ENCODE measurements around the gene TUSC2.

Gene TUSC2

DNA sequence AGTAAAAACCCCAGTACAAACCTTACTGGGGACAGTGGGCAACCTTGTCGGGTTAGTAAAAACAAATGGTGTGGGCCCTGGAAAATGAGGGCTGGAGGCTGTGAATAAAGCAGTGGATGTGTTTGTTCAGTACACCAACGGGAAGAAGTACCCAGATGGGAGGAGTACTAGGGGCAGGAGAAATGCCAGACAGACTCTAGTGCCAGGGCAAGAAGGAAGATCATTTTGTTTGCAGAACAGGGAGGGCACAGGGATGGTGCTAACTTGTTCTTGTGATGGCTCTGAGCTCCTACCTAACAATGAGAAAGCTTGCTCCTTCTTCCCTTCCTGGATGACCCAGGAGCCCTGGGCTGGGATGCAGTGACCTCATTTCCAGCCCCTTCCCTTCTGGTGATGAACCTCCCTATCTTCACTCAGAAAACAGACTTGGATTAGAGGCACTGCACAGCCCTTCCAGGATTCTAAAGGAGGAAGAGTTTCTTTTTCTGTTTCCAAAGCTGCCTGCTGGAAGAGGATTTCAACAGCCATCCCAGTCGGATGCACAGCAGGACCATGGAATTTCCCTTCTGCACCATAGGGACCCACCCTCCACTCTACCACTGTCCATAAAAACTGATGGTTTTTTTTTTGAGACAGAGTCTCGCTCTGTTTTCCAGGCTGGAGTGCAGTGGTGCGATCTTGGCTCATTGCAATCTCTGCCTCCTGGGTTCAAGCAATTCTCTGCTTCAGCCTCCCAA, 6.5 kb upstream of the TUSC2 start:
- no peaks in the 10 kb centered on the region for H3K9me3 Mint-ChIP-seq
- H3K36me3 Mint-ChIP-seq, result peaks cover 17% of the 10 kb centered on the region
- peak overlapping the region; percentile 21 for H3K4me3 Mint-ChIP-seq
- H3K27ac Mint-ChIP-seq, result no peak overlapping the region
- no peak for ATAC-seq (ENCODE audit: low read depth)
- H3K4me1 Mint-ChIP-seq, result peaks cover 20% of the 10 kb centered on the region
- H3K27me3 Mint-ChIP-seq, result no peaks in the 10 kb centered on the region
- no peak for DNase-seq (ENCODE audit: low spot score in 2 of 2)

GRCh38 chr3:50333744-50334328, 5.8 kb upstream of the TUSC2 start:
- DNase-seq (ENCODE audit: low spot score in 2 of 2) (no peak), ATAC-seq (ENCODE audit: low read depth) (no peak)
- Mint-ChIP-seq H3K4me3 (no peak overlapping the region), H3K27ac (peak overlapping the region; percentile 31), H3K27me3 (no peaks in the 10 kb centered on the region), H3K4me1 (peaks cover 16% of the 10 kb centered on the region), H3K9me3 (no peaks in the 10 kb centered on the region), H3K36me3 (peaks cover 15% of the 10 kb centered on the region)

GRCh38 chr3:50331364-50331907, 3.4 kb upstream of the TUSC2 start:
- Mint-ChIP-seq H3K9me3 (no peaks in the 10 kb centered on the region), H3K27me3 (no peaks in the 10 kb centered on the region), H3K4me3 (no peak overlapping the region), H3K4me1 (peaks cover 13% of the 10 kb centered on the region), H3K27ac (no peak overlapping the region), H3K36me3 (peaks cover 11% of the 10 kb centered on the region)
- no peak for DNase-seq (ENCODE audit: low spot score in 2 of 2)
- ATAC-seq (ENCODE audit: low read depth), result no peak

GRCh38 chr3:50330330-50330729, 2.3 kb upstream of the TUSC2 start:
- Mint-ChIP-seq H3K36me3 (peaks cover 11% of the 10 kb centered on the region), H3K9me3 (no peaks in the 10 kb centered on the region), H3K4me1 (peaks cover 14% of the 10 kb centered on the region), H3K27ac (no peak overlapping the region), H3K27me3 (no peaks in the 10 kb centered on the region), H3K4me3 (no peak overlapping the region)
- DNase-seq (ENCODE audit: low spot score in 2 of 2), result no peak
- ATAC-seq (ENCODE audit: low read depth), result no peak

- Mint-ChIP-seq H3K27me3 (no peaks in the 10 kb centered on the region), H3K4me1 (peaks cover 16% of the 10 kb centered on the region), H3K36me3 (peaks cover 9% of the 10 kb centered on the region), H3K9me3 (no peaks in the 10 kb centered on the region), H3K27ac (no peak overlapping the region), H3K4me3 (peak overlapping the region; percentile 85)
- ATAC-seq (ENCODE audit: low read depth) (no peak), DNase-seq (ENCODE audit: low spot score in 2 of 2) (no peak)
Measured at GRCh38 chr3:50327129-50327528, 894 bp downstream of the TUSC2 start.

- no peak for ATAC-seq (ENCODE audit: low read depth)
- H3K4me3 Mint-ChIP-seq, result no peak overlapping the region
- H3K27me3 Mint-ChIP-seq, result no peaks in the 10 kb centered on the region
- no peak for DNase-seq (ENCODE audit: low spot score in 2 of 2)
- no peaks in the 10 kb centered on the region for H3K9me3 Mint-ChIP-seq
- no peak overlapping the region for H3K27ac Mint-ChIP-seq
- peaks cover 16% of the 10 kb centered on the region for H3K4me1 Mint-ChIP-seq
- H3K36me3 Mint-ChIP-seq, result peaks cover 5% of the 10 kb centered on the region
Measured at GRCh38 chr3:50326182-50326541, 1.9 kb downstream of the TUSC2 start.

- H3K4me1 Mint-ChIP-seq, result peaks cover 17% of the 10 kb centered on the region
- no peak for ATAC-seq (ENCODE audit: low read depth)
Measured at GRCh38 chr3:50325497-50326181, 2.4 kb downstream of the TUSC2 start.

GRCh38 chr3:50325113-50325480, 2.9 kb downstream of the TUSC2 start:
- DNase-seq (ENCODE audit: low spot score in 2 of 2), result no peak
- ATAC-seq (ENCODE audit: low read depth), result no peak
- H3K4me1 Mint-ChIP-seq, result peaks cover 23% of the 10 kb centered on the region
- H3K27me3 Mint-ChIP-seq, result no peaks in the 10 kb centered on the region
- no peak overlapping the region for H3K27ac Mint-ChIP-seq
- H3K36me3 Mint-ChIP-seq, result no peaks in the 10 kb centered on the region
- H3K9me3 Mint-ChIP-seq, result no peaks in the 10 kb centered on the region
- no peak overlapping the region for H3K4me3 Mint-ChIP-seq

More at GRCh38 chr3:50325497-50326181, 2.4 kb downstream of the TUSC2 start:
- Mint-ChIP-seq H3K36me3 (peaks cover 3% of the 10 kb centered on the region), H3K27me3 (no peaks in the 10 kb centered on the region), H3K4me3 (no peak overlapping the region), H3K27ac (no peak overlapping the region), H3K9me3 (no peaks in the 10 kb centered on the region)
- DNase-seq (ENCODE audit: low spot score in 2 of 2), result no peak

GRCh38 chr3:50324351-50325112, 3.5 kb downstream of the TUSC2 start:
- peaks cover 25% of the 10 kb centered on the region for H3K4me1 Mint-ChIP-seq
- no peak for DNase-seq (ENCODE audit: low spot score in 2 of 2)
- peak; percentile 10 for ATAC-seq (ENCODE audit: low read depth)
- no peaks in the 10 kb centered on the region for H3K36me3 Mint-ChIP-seq
- H3K27me3 Mint-ChIP-seq, result no peaks in the 10 kb centered on the region
- H3K9me3 Mint-ChIP-seq, result no peaks in the 10 kb centered on the region
- no peak overlapping the region for H3K27ac Mint-ChIP-seq
- H3K4me3 Mint-ChIP-seq, result no peak overlapping the region

- Mint-ChIP-seq H3K27ac (no peak overlapping the region), H3K27me3 (no peaks in the 10 kb centered on the region), H3K4me1 (peaks cover 33% of the 10 kb centered on the region), H3K9me3 (no peaks in the 10 kb centered on the region), H3K36me3 (no peaks in the 10 kb centered on the region), H3K4me3 (no peak overlapping the region)
- no peak for DNase-seq (ENCODE audit: low spot score in 2 of 2)
- no peak for ATAC-seq (ENCODE audit: low read depth)
Measured at GRCh38 chr3:50323614-50324199, 4.3 kb downstream of the TUSC2 start.

DNA sequence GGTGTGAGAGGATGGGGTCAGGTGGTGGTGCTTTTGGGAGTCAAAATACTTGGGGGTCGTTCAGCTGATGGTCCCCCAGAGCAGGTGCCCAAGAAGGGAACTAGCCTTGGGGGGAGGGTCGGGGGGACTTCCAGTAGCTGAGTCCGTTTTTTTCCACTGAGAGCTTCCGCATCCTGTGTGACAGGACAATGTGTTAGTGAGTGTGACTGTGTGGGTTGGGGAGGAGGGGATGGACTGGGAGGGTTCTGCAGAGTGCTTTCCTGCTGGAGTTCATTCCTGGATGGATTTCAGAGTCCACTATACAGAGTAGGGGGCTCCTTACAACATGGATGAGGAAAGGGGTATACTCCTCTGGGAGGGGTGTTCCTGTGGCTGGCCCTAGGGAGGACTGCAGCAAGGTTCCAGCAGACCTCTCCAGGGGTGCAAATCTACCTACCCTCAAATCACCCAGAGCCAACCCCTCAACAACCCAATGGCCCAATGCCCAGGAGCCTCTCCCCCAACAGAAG, 4.9 kb downstream of the TUSC2 start:
- Mint-ChIP-seq H3K9me3 (no peaks in the 10 kb centered on the region), H3K27me3 (no peaks in the 10 kb centered on the region), H3K4me3 (peak overlapping the region; percentile 3), H3K36me3 (no peaks in the 10 kb centered on the region), H3K27ac (no peak overlapping the region), H3K4me1 (peaks cover 34% of the 10 kb centered on the region)
- ATAC-seq (ENCODE audit: low read depth) (no peak), DNase-seq (ENCODE audit: low spot score in 2 of 2) (no peak)

DNA sequence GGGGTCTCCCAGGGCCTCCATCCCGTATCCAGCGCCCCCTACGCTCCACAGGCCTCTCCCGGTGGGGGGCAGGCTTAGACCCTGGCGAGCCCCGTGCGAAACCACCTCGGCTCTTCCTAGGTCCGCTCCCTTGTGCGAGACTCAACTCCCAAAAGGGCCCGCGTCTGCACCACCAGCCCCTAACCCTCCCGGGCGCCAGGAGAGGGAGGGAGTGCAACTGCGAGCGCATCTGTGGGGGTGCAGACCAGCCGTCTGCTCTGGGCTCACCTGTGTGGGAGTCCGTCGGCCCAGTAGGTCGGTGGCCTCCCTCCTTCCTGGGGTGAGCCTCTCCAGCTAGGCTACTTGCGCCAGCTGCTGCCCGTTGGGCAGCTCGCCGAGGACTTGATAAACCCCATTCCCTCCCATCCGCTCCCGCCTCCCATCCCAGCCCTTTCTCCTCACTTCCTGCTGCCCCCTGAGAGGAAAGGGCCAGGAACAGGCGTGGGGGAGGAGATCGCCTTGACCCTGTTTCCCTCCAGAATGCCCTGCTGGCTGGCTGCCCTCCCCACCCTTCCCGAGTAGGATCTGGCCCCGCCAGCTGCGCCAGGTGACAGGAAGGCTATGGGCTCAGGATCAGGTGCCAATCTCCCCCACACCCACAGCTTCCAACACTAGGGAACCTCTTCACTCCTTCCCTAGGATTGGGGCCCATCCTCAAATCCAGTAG, 5.5 kb downstream of the TUSC2 start, which contains the start of gene HYAL2:
TSS of gene HYAL2 (minus strand) at position 360 of the 706 bp plus-strand sequence. CDS start 2,256 bp downstream, outside the sequence.
- ATAC-seq (ENCODE audit: low read depth) (no peak), DNase-seq (ENCODE audit: low spot score in 2 of 2) (no peak)
- H3K27me3 Mint-ChIP-seq, result no peaks in the 10 kb centered on the region
- H3K36me3 Mint-ChIP-seq, result no peaks in the 10 kb centered on the region
- peak within 1 kb of the TSS; percentile 86 for H3K4me3 Mint-ChIP-seq
- no peaks in the 10 kb centered on the region for H3K9me3 Mint-ChIP-seq
- peak within 1 kb of the TSS; percentile 91 for H3K27ac Mint-ChIP-seq
- H3K4me1 Mint-ChIP-seq, result peaks cover 36% of the 10 kb centered on the region

DNA sequence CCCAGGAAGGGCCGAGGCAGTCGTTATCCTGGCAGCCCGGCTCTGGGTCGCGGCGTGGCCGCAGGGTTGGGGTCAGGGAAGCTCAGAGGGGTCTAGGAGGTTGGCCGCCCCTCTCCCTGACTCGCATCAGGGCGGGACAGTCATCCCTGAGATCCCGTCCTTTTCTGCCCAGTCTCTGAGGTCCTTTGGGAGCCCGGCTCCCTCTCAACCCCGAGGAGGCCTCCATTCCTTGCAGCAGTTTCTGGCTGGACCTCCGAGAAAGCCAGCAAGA, 6.0 kb downstream of the TUSC2 start:
- no peaks in the 10 kb centered on the region for H3K27me3 Mint-ChIP-seq

More for the DNA sequence above, 6.0 kb downstream of the TUSC2 start:
- no peak overlapping the region for H3K27ac Mint-ChIP-seq
- no peaks in the 10 kb centered on the region for H3K36me3 Mint-ChIP-seq
- H3K4me1 Mint-ChIP-seq, result peaks cover 36% of the 10 kb centered on the region
- ATAC-seq (ENCODE audit: low read depth) (no peak), DNase-seq (ENCODE audit: low spot score in 2 of 2) (no peak)
- H3K4me3 Mint-ChIP-seq, result no peak overlapping the region
- H3K9me3 Mint-ChIP-seq, result no peaks in the 10 kb centered on the region
